HepG2 (cell line): ENCODE measurements around the gene OTUD7B. TPM values are rescaled to one million over a fixed set of nuclear protein-coding genes. Genes with fewer than 3 reads are reported as not detected.

ENCODE experiments used
- CHCHD3 ChIP-seq: sonication (generic); formaldehyde crosslinking; IDR thresholded peaks from 2 replicates; pipeline ENCODE4 v1.8.0; 2022; ENCODE audit warnings: mild to moderate bottlenecking, missing genetic modification reagents, moderate library complexity
- CHD4 ChIP-seq: fragments of 200-600 bp; sonication (generic); IDR thresholded peaks from 2 replicates; pipeline ENCODE4 v1.7.0; 2017; ENCODE audit warnings: mild to moderate bottlenecking, low read length, borderline replicate concordance
- DDIT3 ChIP-seq: sonication (generic); formaldehyde crosslinking; IDR thresholded peaks from 2 replicates; pipeline ENCODE4 v1.4.0; 2020; ENCODE audit warnings: mild to moderate bottlenecking, missing genetic modification reagents
- ELF3 ChIP-seq: IDR thresholded peaks from 2 replicates; pipeline ENCODE4 v1.6.1; 2016; ENCODE audit warnings: missing genetic modification reagents, missing compliant biosample characterization
- HMG20B ChIP-seq: conservative IDR thresholded peaks from 2 replicates; pipeline ENCODE4 v1.6.1; 2016; ENCODE audit warnings: missing genetic modification reagents, missing compliant biosample characterization
- JDP2 ChIP-seq: sonication (generic); formaldehyde crosslinking; IDR thresholded peaks from 2 replicates; pipeline ENCODE4 v1.8.1; 2022; ENCODE audit warnings: missing genetic modification reagents, borderline replicate concordance
- NFIB ChIP-seq: sonication (generic); formaldehyde crosslinking; IDR thresholded peaks from 2 replicates; pipeline ENCODE4 v1.9.0; 2021; ENCODE audit warnings: missing genetic modification reagents, mild to moderate bottlenecking, borderline replicate concordance
- PLRG1 ChIP-seq: fragments of 450-650 bp; conservative IDR thresholded peaks from 2 replicates; pipeline ENCODE4 v1.6.1; 2016
- TBX2 ChIP-seq: sonication (generic); formaldehyde crosslinking; IDR thresholded peaks from 2 replicates; pipeline ENCODE4 v1.5.0; 2020; ENCODE audit warnings: missing genetic modification reagents, mild to moderate bottlenecking, borderline replicate concordance
- TEAD2 ChIP-seq: sonication (generic); formaldehyde crosslinking; IDR thresholded peaks from 2 replicates; pipeline ENCODE4 v1.9.0; 2021; ENCODE audit warnings: missing genetic modification reagents
- ZFP37 ChIP-seq: sonication (generic); formaldehyde crosslinking; IDR thresholded peaks from 2 replicates; pipeline ENCODE4 v1.4.0; 2020; ENCODE audit warnings: missing genetic modification reagents, borderline replicate concordance
- ZFP91 ChIP-seq: sonication (generic); formaldehyde crosslinking; IDR thresholded peaks from 2 replicates; pipeline ENCODE4 v1.9.0; 2022; ENCODE audit warnings: missing genetic modification reagents, mild to moderate bottlenecking, borderline replicate concordance
- ZNF160 ChIP-seq: sonication (generic); formaldehyde crosslinking; IDR thresholded peaks from 2 replicates; pipeline ENCODE4 v1.8.0; 2022; ENCODE audit warnings: mild to moderate bottlenecking, inconsistent platforms, missing genetic modification reagents
- ZNF235 ChIP-seq: sonication (generic); formaldehyde crosslinking; IDR thresholded peaks from 2 replicates; pipeline ENCODE4 v1.8.1; 2023; ENCODE audit warnings: mild to moderate bottlenecking, missing genetic modification reagents, borderline replicate concordance
- ZNF430 ChIP-seq: sonication (generic); formaldehyde crosslinking; IDR thresholded peaks from 2 replicates; pipeline ENCODE4 v1.9.0; 2021; ENCODE audit warnings: mild to moderate bottlenecking, missing genetic modification reagents
- ZNF646 ChIP-seq: sonication (generic); formaldehyde crosslinking; IDR thresholded peaks from 2 replicates; pipeline ENCODE4 v1.9.0; 2021; ENCODE audit warnings: mild to moderate bottlenecking, missing genetic modification reagents
- ZNF704 ChIP-seq: sonication (generic); formaldehyde crosslinking; IDR thresholded peaks from 2 replicates; pipeline ENCODE4 v1.8.1; 2023; ENCODE audit warnings: mild to moderate bottlenecking, inconsistent platforms, moderate library complexity, missing genetic modification reagents, borderline replicate concordance
- ZNF713 ChIP-seq: sonication (generic); formaldehyde crosslinking; IDR thresholded peaks from 2 replicates; pipeline ENCODE4 v1.4.0; 2020; ENCODE audit warnings: mild to moderate bottlenecking, missing genetic modification reagents
- ZNF781 ChIP-seq: sonication (generic); formaldehyde crosslinking; IDR thresholded peaks from 2 replicates; pipeline ENCODE4 v1.5.1; 2020; ENCODE audit warnings: borderline replicate concordance, mild to moderate bottlenecking, missing genetic modification reagents; ENCODE audit errors: not compliant biosample characterization
- polyA plus RNA-seq, 8 experiments: library from polyadenylated mRNA; depleted of rRNA in 3 of 8; stranded (reverse) in 7 of 8; unstranded in 1 of 8; fragments of >200 nt; fragmentation: Illumina TruSeq in 4 of 8; extraction: Trizol in 4 of 8; gene quantifications; 2 replicates each; pipeline versions ENCODE4 v1.2.1 to v1.2.3, GENCODE V29; 2011 to 2016; ENCODE audit warnings: low read depth in 4 of 8, missing spikeins in 1 of 8, mixed read lengths in 1 of 8; ENCODE audit not compliant: insufficient read depth in 1 of 8
- total RNA-seq, 5 experiments: library from RNA; depleted of rRNA; stranded (reverse); fragments of >200 nt; fragmentation: Illumina TruSeq; extraction: Trizol; gene quantifications; 2 replicates each; pipeline ENCODE4 v1.2.3, GENCODE V29; 2016; ENCODE audit warnings: low read depth in 1 of 5

Gene OTUD7B
- total and polyA plus RNA-seq, 2 of the 13 experiments (the other 11 are each of a cell fraction or from before 2014, with no cell fraction given): 5.1 to 11.2 TPM

- TF ChIP-seq ZNF646 (CRISPR knock-in tag) (no peak), TBX2 (peak; percentile 54; the same call in 1 of the 2 replicates), NFIB (no peak), ZNF235 (CRISPR knock-in tag) (0 out of 2 replicates have a peak, but pooled peaks have one; percentile 25), HMG20B (no peak), JDP2 (no peak; the same call in 1 of the 2 replicates), TEAD2 (no peak), CHCHD3 (CRISPR knock-in tag) (no peak), ELF3 (CRISPR knock-in tag) (peak; percentile 75), ZNF713 (no peak), DDIT3 (CRISPR knock-in tag) (no peak), ZFP37 (CRISPR knock-in tag) (no peak; the same call in 1 of the 2 replicates), CHD4 (no peak), ZNF430 (peak; percentile 91), ZNF704 (CRISPR knock-in tag) (peak; percentile 25; the same call in 1 of the 2 replicates), PLRG1 (no peak), ZFP91 (peak; percentile 80; the same call in 1 of the 2 replicates), ZNF160 (CRISPR knock-in tag) (no peak), ZNF781 (CRISPR knock-in tag) (no peak)
These were observed 82.7 kb downstream of the OTUD7B start, which contains the start of gene SF3B4 (continued) for GRCh38 chr1:149927563-149928400.
